Stomach (tissue), 9 donors: ENCODE measurements around the gene HSPG2. TPM values are rescaled to one million over a fixed set of nuclear protein-coding genes. Genes with fewer than 3 reads are reported as not detected.
A peak's percentile ranks its signal among the peaks of the same experiment; 100 is the strongest.

Source experiments
- DNase-seq, 2 donors: peaks; one replicate each; pipeline versions ENCODE4 v3.0.0 to v3.0.0-alpha.2; 2013 to 2019
- H3K27ac ChIP-seq, 5 donors: fragments of 200-600 bp in 4 of 5; sonication (generic) in 4 of 5; one replicate each; pipeline ENCODE4 v1.5.1; 2013 to 2019; ENCODE audit warnings: mild to moderate bottlenecking in 1 of 5, moderate library complexity in 1 of 5
- H3K27me3 ChIP-seq, 3 donors: fragments of 200-600 bp; sonication (generic); one replicate each; pipeline ENCODE4 v1.5.1; 2017 to 2019; ENCODE audit warnings: mixed run types in 1 of 3
- H3K36me3 ChIP-seq, 4 donors: fragments of 200-600 bp; sonication (generic); 1 replicate in 3 of 4; 2 replicates in 1 of 4; pipeline ENCODE4 v1.5.1; 2016 to 2019
- H3K4me1 ChIP-seq, 4 donors: fragments of 200-600 bp; sonication (generic); one replicate each; pipeline ENCODE4 v1.5.1; 2016 to 2019
- H3K4me3 ChIP-seq, 4 donors: fragments of 200-600 bp; sonication (generic) in 3 of 4; one replicate each; pipeline ENCODE4 v1.5.1; 2016 to 2019; ENCODE audit warnings: mild to moderate bottlenecking in 1 of 4
- H3K9me3 ChIP-seq, 4 donors: fragments of 200-600 bp; sonication (generic); one replicate each; pipeline ENCODE4 v1.5.1; 2016 to 2019
- EP300 ChIP-seq: sonication (generic); formaldehyde crosslinking; IDR thresholded peaks from one replicate; pipeline ENCODE4 v1.6.1; 2017; ENCODE audit warnings: antibody characterized with exemption
- POLR2A ChIP-seq, 4 donors: fragments of 450-650 bp; IDR thresholded peaks; one replicate each; pipeline ENCODE4 v1.6.1; 2016; ENCODE audit warnings: antibody characterized with exemption in 4 of 4, control low read depth in 2 of 4, mild to moderate bottlenecking in 1 of 4, moderate library complexity in 1 of 4
- POLR2AphosphoS5 ChIP-seq, 3 donors: sonication (generic); formaldehyde crosslinking; IDR thresholded peaks; one replicate each; pipeline ENCODE4 v1.6.1; 2016; ENCODE audit warnings: antibody characterized with exemption in 3 of 3
- WGBS, 5 donors: extraction: QIAGEN DNeasy Blood & Tissue Kit in 3 of 5; methylation state at CpG; one replicate each; pipeline versions ENCODE4 v1.1.5 to v1.1.7; 2013 to 2018; 5-methylcytosine and 5-hydroxymethylcytosine counted together
- intact Hi-C: fragments of 100-400 bp; cut with DNase I; formaldehyde crosslinking; loops from one replicate; pipeline ENCODE4 v1.15.1; 2023; ENCODE audit warnings: low total_unique reads
- polyA plus RNA-seq, 3 donors: library from polyadenylated mRNA; stranded (reverse); fragments of 200-250 nt; gene quantifications; one replicate each; pipeline ENCODE4 v1.2.3, GENCODE V29; 2013
- total RNA-seq, 5 donors: library from RNA; depleted of rRNA; stranded (reverse); fragments of >200 nt; gene quantifications; one replicate each; pipeline versions ENCODE4 v1.1.0 to v1.2.3, GENCODE V29; 2014 to 2016
- TF ChIP-seq, protein P1 (sequence below), 7 experiments: fragments of 450-650 bp in 4 of 7; fragments of 200-600 bp in 3 of 7; sonication (generic) in 3 of 7; IDR thresholded peaks; one replicate each; pipeline ENCODE4 v1.5.1; 2016 to 2019; ENCODE audit warnings: antibody characterized with exemption in 7 of 7, control low read depth in 2 of 7, mild to moderate bottlenecking in 1 of 7
- donor health status: healthy with polysubstance abuse.
- donor health status: Bipolar disorder and iron deficiency.
- donor health status: healthy.

The HSPG2 gene
- total and polyA plus RNA-seq, 8 donors: 21.7 to 504 (median 133) TPM

DNA sequence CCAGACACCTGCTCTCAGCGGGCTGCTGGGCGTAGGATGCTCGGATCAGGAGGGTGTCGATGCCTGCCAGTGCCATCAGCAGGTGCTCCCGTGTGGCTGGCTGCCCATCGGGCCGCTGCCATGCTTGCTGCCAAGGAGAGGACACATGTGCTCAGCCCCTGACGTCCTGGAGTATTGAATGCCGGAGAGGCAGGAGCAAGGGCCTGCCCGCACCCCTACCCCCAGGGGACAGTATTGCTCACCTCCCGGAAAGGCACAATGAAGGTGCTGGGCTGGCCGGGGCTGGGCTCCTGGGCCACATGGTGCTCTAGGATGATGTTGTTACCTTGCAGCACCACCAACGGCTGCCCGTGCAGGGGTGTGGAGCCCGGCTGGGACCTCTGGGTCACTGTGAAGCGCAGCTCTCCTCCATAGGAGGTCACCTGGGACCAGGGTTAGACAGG, 61.5 kb downstream of the HSPG2 start:
- Histone ChIP-seq H3K36me3 (peaks cover 89 to 100% (median 100%) of the 10 kb centered on the region in 4 donors), H3K9me3 (no peaks in the 10 kb centered on the region), H3K27me3 (no peaks in the 10 kb centered on the region), H3K4me1 (peaks cover 0 to 17% (median 8%) of the 10 kb centered on the region in 4 donors), H3K27ac (no peak overlapping the region), H3K4me3 (no peak overlapping the region)
- no peak for DNase-seq
- intact Hi-C loops: no loop called here
- 70 to 90% (median 87%) methylated on average over 2 to 16 of the region's 16 CpGs for WGBS, 5 donors
- TF ChIP-seq EP300 (no peak), POLR2A (IDR thresholded peaks at IDR 0.05) (no peak), POLR2AphosphoS5 (IDR thresholded peaks at IDR 0.05) (no peak)
- TF ChIP-seq, protein P1, sequence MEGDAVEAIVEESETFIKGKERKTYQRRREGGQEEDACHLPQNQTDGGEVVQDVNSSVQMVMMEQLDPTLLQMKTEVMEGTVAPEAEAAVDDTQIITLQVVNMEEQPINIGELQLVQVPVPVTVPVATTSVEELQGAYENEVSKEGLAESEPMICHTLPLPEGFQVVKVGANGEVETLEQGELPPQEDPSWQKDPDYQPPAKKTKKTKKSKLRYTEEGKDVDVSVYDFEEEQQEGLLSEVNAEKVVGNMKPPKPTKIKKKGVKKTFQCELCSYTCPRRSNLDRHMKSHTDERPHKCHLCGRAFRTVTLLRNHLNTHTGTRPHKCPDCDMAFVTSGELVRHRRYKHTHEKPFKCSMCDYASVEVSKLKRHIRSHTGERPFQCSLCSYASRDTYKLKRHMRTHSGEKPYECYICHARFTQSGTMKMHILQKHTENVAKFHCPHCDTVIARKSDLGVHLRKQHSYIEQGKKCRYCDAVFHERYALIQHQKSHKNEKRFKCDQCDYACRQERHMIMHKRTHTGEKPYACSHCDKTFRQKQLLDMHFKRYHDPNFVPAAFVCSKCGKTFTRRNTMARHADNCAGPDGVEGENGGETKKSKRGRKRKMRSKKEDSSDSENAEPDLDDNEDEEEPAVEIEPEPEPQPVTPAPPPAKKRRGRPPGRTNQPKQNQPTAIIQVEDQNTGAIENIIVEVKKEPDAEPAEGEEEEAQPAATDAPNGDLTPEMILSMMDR (IDR thresholded peaks at IDR 0.05): no peak

DNA sequence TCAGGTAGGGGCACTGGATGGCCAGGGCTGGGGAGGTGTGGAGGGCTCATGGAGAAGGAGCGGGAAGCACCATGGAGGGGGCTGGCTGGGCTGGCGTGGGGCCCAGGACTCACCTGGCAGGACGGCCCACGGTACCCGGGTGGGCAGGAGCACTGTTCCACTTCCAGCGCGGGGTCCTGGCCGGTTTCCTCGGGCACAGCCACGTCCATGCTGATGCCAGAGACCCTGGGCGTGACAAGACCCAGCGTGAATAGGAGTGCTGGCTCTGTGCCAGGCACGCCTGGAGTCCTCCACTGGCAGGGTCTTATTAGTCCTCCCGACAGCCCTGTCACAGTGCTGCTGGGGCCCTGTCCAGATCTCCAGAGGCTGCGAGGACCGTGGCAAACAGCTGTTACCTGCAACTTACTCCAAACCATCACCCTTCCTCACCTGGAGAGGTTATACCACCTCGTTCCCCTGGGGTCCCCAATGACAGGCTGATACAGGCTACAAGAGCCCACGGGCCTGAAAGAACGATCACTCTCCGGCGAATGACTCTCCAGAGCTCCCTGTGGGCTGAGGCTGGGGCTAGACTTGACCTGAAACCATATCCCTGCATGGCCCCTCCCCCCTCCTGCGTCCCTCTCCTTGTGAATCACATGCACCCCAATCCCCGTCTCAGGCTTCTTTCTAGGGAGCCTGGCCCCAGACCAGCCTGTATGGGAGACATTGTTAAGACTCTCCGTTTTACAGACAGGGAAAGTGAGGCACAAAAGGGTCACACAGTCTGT, 62.1 kb downstream of the HSPG2 start:
- peak overlapping the region in 2 of 5 donors; percentile 43 to 79 for H3K27ac ChIP-seq
- H3K36me3 ChIP-seq: peaks cover 85 to 100% (median 99%) of the 10 kb centered on the region in 4 donors
- DNase-seq: no peak
- H3K27me3 ChIP-seq: no peaks in the 10 kb centered on the region
- H3K4me1 ChIP-seq: peaks cover 6 to 24% (median 15%) of the 10 kb centered on the region in 4 donors
- no peaks in the 10 kb centered on the region for H3K9me3 ChIP-seq
- 76 to 83% (median 78%) methylated on average over 21 to 24 of the region's 24 CpGs for WGBS, 5 donors
- intact Hi-C loops: no loop called here
- H3K4me3 ChIP-seq: no peak overlapping the region
- TF ChIP-seq, protein P1 (IDR thresholded peaks at IDR 0.05): no peak
- TF ChIP-seq EP300 (no peak), POLR2A (IDR thresholded peaks at IDR 0.05) (no peak), POLR2AphosphoS5 (IDR thresholded peaks at IDR 0.05) (no peak)

DNA sequence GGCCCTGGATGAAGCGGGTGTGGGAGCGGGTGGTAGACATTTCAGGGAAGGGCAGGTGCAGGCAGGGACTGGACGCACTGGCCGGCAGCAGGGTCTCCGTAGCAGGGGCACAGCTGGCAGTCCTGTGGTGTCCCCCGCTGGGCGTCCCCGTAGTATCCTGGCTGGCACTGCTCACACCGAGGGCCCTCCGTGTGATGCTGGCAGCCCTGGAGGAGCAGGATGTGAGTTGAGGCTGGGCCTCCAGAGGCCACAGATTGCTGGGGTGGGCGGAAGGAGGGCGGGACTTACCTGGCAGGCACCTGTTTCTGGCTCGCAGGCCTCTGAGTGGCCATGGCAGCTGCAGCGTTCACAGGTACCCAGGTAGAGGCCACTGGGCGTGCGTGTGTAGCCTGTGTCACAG, 62.8 kb downstream of the HSPG2 start:
- H3K4me1 ChIP-seq: peaks cover 12 to 30% (median 21%) of the 10 kb centered on the region in 4 donors
- WGBS, 5 donors: 81 to 94% (median 88%) methylated on average over 8 to 16 of the region's 16 CpGs
- no peak for TF ChIP-seq POLR2A (IDR thresholded peaks at IDR 0.05)
- TF ChIP-seq, protein P1 (IDR thresholded peaks at IDR 0.05): no peak
- TF ChIP-seq POLR2AphosphoS5 (IDR thresholded peaks at IDR 0.05): no peak
- TF ChIP-seq EP300: no peak
- no peak for DNase-seq
- H3K27ac ChIP-seq: peak overlapping the region in 2 of 5 donors; percentile 43 to 79
- intact Hi-C loops: no loop called here
- H3K27me3 ChIP-seq: no peaks in the 10 kb centered on the region
- no peaks in the 10 kb centered on the region for H3K9me3 ChIP-seq
- peaks cover 79 to 97% (median 96%) of the 10 kb centered on the region in 4 donors for H3K36me3 ChIP-seq
- no peak overlapping the region for H3K4me3 ChIP-seq

DNA sequence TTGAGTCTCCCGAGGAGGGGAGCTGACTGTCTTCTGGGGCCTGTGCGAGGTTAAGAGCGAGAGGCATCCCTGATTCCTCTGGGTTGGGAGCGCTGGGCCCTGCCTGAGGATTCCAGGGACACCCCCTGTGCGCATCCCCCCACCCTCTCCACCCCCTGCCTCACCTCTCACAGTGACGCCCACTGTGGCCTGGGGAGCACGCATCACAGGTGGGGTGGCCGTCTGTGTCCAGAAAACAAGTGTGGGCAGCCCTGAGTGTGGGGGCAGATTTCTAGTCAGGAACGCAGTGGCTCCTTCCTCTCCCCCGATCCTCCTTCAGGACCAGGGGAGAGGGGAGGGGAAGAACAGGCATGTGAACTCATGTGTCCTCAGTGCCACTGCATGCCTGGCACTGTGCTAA, 63.3 kb downstream of the HSPG2 start:
- no peaks in the 10 kb centered on the region for H3K9me3 ChIP-seq
- H3K36me3 ChIP-seq: peaks cover 77 to 96% (median 95%) of the 10 kb centered on the region in 4 donors
- no peak overlapping the region for H3K4me3 ChIP-seq
- intact Hi-C loops: no loop called here
- 84 to 94% (median 92%) methylated on average over 7 to 10 of the region's 10 CpGs for WGBS, 5 donors
- H3K27me3 ChIP-seq: no peaks in the 10 kb centered on the region
- H3K4me1 ChIP-seq: peaks cover 12 to 33% (median 24%) of the 10 kb centered on the region in 4 donors
- H3K27ac ChIP-seq: peak overlapping the region in 2 of 5 donors; percentile 43 to 79
- no peak for DNase-seq
- TF ChIP-seq EP300 (no peak), POLR2AphosphoS5 (IDR thresholded peaks at IDR 0.05) (no peak), POLR2A (IDR thresholded peaks at IDR 0.05) (no peak)
- TF ChIP-seq, protein P1 (IDR thresholded peaks at IDR 0.05): no peak
